Measurements from ENCODE around the gene GPS2. TPM values are rescaled to one million over a fixed set of nuclear protein-coding genes. Genes with fewer than 3 reads are reported as not detected.

Gene GPS2
- total RNA-seq, 3 donors from 2014 or later (not counting 1 experiment from before 2014, with no cell fraction given) = 132 to 146 (median 133) TPM

DNA sequence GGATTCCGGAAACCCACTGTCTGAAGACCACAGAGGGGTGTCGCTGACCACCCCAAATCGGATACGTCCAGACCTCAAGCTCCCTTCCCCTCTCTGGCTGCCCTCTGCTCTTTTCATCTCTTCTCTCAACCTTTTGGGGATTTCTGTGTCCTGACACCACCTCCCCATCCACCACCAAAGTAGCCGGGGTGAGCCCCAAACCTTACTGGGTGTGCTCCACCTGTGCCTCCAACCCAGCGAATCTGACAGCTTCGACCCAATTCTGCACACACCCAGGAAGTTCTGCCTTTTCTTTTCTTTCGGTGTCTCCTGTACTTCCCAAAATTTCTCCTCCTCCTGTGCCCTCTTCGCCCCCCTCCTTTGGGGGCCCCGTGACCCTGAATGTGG lies 37.3 kb upstream of the GPS2 start:
- Histone ChIP-seq H3K9me3 (ENCODE audit: control insufficient read depth, insufficient read depth, low read length) (no peaks in the 10 kb centered on the region), H3K27me3 (ENCODE audit: control insufficient read depth, insufficient read depth, low read length) (no peaks in the 10 kb centered on the region), H3K4me1 (ENCODE audit: control insufficient read depth, insufficient read depth, low read length) (peaks cover 45% of the 10 kb centered on the region), H3K36me3 (ENCODE audit: control insufficient read depth, insufficient read depth, low read length) (peaks cover 15% of the 10 kb centered on the region), H3K4me3 (ENCODE audit: low read length) (peak overlapping the region; percentile 84), H3K27ac (ENCODE audit: low read length) (peak overlapping the region; percentile 95)
- Mint-ChIP-seq H3K36me3 (no peaks in the 10 kb centered on the region), H3K4me1 (peaks cover 9 to 55% of the 10 kb centered on the region in 2 donors), H3K4me3 (peak overlapping the region; percentile 97), H3K27ac (peak overlapping the region; percentile 89), H3K27me3 (ENCODE audit: low read depth in 2 of 2) (no peaks in the 10 kb centered on the region), H3K9me3 (no peaks in the 10 kb centered on the region)
- ATAC-seq (no peak), DNase-seq (peak in 1 of 2 donors; percentile 51)
- 30% methylated on average over 10 of the region's 10 CpGs for WGBS (ENCODE audit: insufficient coverage)
- intact Hi-C loops (cut with micrococcal nuclease) = loop anchor here (5.0 to 10.0 kb wide), 2 partner anchors 85 to 332 kb away; partner anchors contain the start of genes FGF11, TMEM102, TP53 and WRAP53
- TF ChIP-seq, protein P1, sequence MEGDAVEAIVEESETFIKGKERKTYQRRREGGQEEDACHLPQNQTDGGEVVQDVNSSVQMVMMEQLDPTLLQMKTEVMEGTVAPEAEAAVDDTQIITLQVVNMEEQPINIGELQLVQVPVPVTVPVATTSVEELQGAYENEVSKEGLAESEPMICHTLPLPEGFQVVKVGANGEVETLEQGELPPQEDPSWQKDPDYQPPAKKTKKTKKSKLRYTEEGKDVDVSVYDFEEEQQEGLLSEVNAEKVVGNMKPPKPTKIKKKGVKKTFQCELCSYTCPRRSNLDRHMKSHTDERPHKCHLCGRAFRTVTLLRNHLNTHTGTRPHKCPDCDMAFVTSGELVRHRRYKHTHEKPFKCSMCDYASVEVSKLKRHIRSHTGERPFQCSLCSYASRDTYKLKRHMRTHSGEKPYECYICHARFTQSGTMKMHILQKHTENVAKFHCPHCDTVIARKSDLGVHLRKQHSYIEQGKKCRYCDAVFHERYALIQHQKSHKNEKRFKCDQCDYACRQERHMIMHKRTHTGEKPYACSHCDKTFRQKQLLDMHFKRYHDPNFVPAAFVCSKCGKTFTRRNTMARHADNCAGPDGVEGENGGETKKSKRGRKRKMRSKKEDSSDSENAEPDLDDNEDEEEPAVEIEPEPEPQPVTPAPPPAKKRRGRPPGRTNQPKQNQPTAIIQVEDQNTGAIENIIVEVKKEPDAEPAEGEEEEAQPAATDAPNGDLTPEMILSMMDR (IDR thresholded peaks at IDR 0.05) = no peak

DNA sequence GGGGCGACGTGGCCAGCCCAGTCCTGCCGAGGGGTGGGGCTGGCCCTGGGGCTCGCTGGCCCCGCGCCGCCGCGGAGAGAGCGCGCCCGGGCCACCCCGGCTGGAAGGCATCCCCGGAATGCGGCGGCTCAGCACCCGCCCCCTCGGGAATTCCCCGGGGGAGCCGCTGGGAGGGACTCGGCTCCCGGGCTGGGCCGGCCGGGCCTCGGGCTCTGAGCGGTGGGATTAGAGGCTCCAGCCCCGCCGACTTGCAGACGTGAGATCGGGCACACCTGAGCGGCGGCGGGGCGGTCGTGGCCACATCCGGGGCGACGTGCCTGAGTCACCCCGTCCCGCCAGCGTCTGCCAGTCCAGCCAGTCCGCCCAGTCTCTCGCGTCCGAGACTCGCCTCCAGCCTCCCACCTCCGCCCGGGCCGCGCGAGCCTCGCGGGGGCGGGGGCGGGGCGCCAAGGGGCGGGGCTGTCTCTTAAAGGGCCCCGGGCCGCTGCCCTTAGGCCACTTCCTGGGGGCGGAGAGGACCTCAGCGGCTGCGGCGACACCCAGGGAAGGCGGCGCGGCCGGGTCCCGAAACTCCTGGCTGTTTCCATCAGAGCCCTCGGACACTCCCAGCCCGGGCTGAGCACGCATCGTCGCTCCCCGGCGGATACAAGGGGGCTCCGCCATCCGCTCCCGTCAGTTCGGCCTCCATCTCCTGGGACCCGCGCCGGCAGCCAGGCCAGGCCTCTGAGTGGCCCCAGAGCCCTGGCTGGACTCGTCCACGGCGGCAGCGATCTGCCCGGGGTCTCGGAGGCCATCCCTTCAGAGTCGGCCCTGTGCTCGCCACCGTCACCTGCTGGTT lies 36.7 kb upstream of the GPS2 start, which contains the start of gene KCTD11:
Gene KCTD11 (plus strand): TSS at position 498 of the 838 bp plus-strand sequence.
- no peaks in the 10 kb centered on the region for H3K9me3 ChIP-seq (ENCODE audit: control insufficient read depth, insufficient read depth, low read length)
- ATAC-seq (peak; percentile 75 to 88 (median 78)), DNase-seq (peak; percentile 79 to 83)
- H3K4me3 ChIP-seq (ENCODE audit: low read length) = peak within 1 kb of the TSS; percentile 84
- Mint-ChIP-seq H3K4me1 (peaks cover 9 to 59% of the 10 kb centered on the region in 2 donors), H3K36me3 (no peaks in the 10 kb centered on the region), H3K27me3 (ENCODE audit: low read depth in 2 of 2) (no peaks in the 10 kb centered on the region), H3K4me3 (peak within 1 kb of the TSS; percentile 97), H3K27ac (peak within 1 kb of the TSS; percentile 89), H3K9me3 (no peaks in the 10 kb centered on the region)
- H3K27ac ChIP-seq (ENCODE audit: low read length) = peak within 1 kb of the TSS; percentile 95
- WGBS (ENCODE audit: insufficient coverage) = 2% methylated on average over 91 of the region's 91 CpGs
- TF ChIP-seq, protein P1 (IDR thresholded peaks at IDR 0.05) = peak; percentile 1
- H3K4me1 ChIP-seq (ENCODE audit: control insufficient read depth, insufficient read depth, low read length) = peaks cover 45% of the 10 kb centered on the region
- H3K27me3 ChIP-seq (ENCODE audit: control insufficient read depth, insufficient read depth, low read length) = no peaks in the 10 kb centered on the region
- intact Hi-C loops (cut with micrococcal nuclease) = loop anchor here (5.0 to 10.0 kb wide), 2 partner anchors 85 to 333 kb away; partner anchors contain the start of genes FGF11, TMEM102, TP53 and WRAP53
- peaks cover 21% of the 10 kb centered on the region for H3K36me3 ChIP-seq (ENCODE audit: control insufficient read depth, insufficient read depth, low read length)

DNA sequence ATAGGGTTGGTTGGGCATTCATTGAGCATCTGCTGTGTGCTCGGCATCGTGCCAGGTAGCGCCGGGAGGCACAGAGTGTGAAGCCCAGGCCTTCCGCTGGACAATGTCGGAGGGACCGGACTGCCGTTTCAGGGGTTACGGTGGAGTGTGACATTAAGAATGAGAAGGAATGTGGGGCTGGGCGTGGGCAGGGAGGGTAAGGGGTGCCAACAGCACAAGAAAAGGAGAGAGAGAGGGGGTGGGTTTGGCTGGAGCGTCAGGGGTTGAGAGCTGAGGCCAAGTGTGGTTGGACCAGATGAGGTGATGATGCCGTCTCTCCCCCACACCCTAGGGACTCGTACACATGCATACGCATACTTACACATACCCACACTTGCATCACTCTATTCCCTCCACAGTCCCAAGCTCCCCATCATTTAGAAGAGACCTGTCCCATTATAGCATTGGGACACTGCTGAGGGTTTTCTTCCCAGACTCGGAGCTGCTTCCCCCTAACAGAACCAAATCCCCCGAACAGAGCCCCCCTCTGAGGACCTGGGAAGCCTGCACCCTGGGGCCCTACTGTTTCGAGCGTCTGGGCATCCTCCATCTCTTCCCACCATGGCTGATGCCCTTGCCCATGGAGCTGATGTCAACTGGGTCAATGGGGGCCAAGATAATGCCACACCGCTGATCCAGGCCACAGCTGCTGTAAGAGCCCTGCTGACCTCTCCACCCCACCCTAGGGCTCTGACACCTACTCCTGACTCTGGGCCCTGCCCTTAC lies 33.5 kb upstream of the GPS2 start:
- intact Hi-C loops (cut with micrococcal nuclease) = no loop called here
- peaks cover 49% of the 10 kb centered on the region for H3K36me3 ChIP-seq (ENCODE audit: control insufficient read depth, insufficient read depth, low read length)
- DNase-seq = no peak
- H3K4me1 ChIP-seq (ENCODE audit: control insufficient read depth, insufficient read depth, low read length) = peaks cover 24% of the 10 kb centered on the region
- H3K27ac ChIP-seq (ENCODE audit: low read length) = no peak overlapping the region
- WGBS (ENCODE audit: insufficient coverage) = 92% methylated on average over 18 of the region's 19 CpGs
- TF ChIP-seq, protein P1 (IDR thresholded peaks at IDR 0.05) = no peak
- no peaks in the 10 kb centered on the region for H3K36me3 Mint-ChIP-seq
- no peak overlapping the region for H3K4me3 Mint-ChIP-seq
- no peak overlapping the region for H3K4me3 ChIP-seq (ENCODE audit: low read length)
- H3K27me3 ChIP-seq (ENCODE audit: control insufficient read depth, insufficient read depth, low read length) = no peaks in the 10 kb centered on the region
- no peaks in the 10 kb centered on the region for H3K27me3 Mint-ChIP-seq (ENCODE audit: low read depth in 2 of 2)
- ATAC-seq = no peak
- H3K4me1 Mint-ChIP-seq = peaks cover 9 to 44% of the 10 kb centered on the region in 2 donors
- no peaks in the 10 kb centered on the region for H3K9me3 Mint-ChIP-seq
- H3K9me3 ChIP-seq (ENCODE audit: control insufficient read depth, insufficient read depth, low read length) = no peaks in the 10 kb centered on the region
- peak overlapping the region; percentile 65 to 89 for H3K27ac Mint-ChIP-seq
